Measurements from ENCODE around the gene EHD2. TPM values are rescaled to one million over a fixed set of nuclear protein-coding genes. Genes with fewer than 3 reads are reported as not detected.

The EHD2 gene
- total RNA-seq, 1 experiment from 2014 or later, result 2.9 TPM

GRCh38 chr19:47699360-47699917, 13.8 kb upstream of the EHD2 start:
- TF ChIP-seq EZH2 (IDR thresholded peaks at IDR 0.05; ENCODE audit: borderline replicate concordance, low read depth, low read length, poor library complexity, severe bottlenecking) (no peak), CTCF (conservative IDR thresholded peaks at IDR 0.05; ENCODE audit: low read depth, low read length) (peak; percentile 84)
- Histone ChIP-seq H3K4me3 (ENCODE audit: low read depth, low read length, poor library complexity, severe bottlenecking) (no peak overlapping the region), H3K9me3 (ENCODE audit: low read depth, low read length, poor library complexity, severe bottlenecking) (no peaks in the 10 kb centered on the region), H3K4me1 (ENCODE audit: insufficient read depth, low read length, poor library complexity, severe bottlenecking) (peaks cover 24% of the 10 kb centered on the region), H3K27ac (ENCODE audit: low read depth, low read length, poor library complexity, severe bottlenecking) (no peak overlapping the region), H3K27me3 (replicated peaks; ENCODE audit: insufficient read depth, low read depth, low read length, poor library complexity) (no peaks in the 10 kb centered on the region), H3K36me3 (ENCODE audit: insufficient read depth, low read length, poor library complexity, severe bottlenecking) (peaks cover 17% of the 10 kb centered on the region)
- peak; percentile 42 for DNase-seq (ENCODE audit: low spot score)
- no TSS peak for BruUV-seq (replicated peaks)
- ChIA-PET CTCF (interaction anchor here (1.0 to 1.8 kb wide), 4 partner anchors 14 to 271 kb away, joined by 3 to 9 read pairs (median 4); partner anchors contain the start of gene EHD2), POLR2A (ENCODE audit: low non-redundant PET) (no interaction called here)
- intact Hi-C loops (cut with micrococcal nuclease; ENCODE audit: unreplicated experiment), result loop anchor here (2.0 to 10.0 kb wide), 2 partner anchors 91 to 185 kb away; partner anchors contain the start of genes BICRA and NAPA

- Histone ChIP-seq H3K27me3 (replicated peaks; ENCODE audit: insufficient read depth, low read depth, low read length, poor library complexity) (no peaks in the 10 kb centered on the region), H3K9me3 (ENCODE audit: low read depth, low read length, poor library complexity, severe bottlenecking) (no peaks in the 10 kb centered on the region), H3K4me1 (ENCODE audit: insufficient read depth, low read length, poor library complexity, severe bottlenecking) (peaks cover 24% of the 10 kb centered on the region), H3K36me3 (ENCODE audit: insufficient read depth, low read length, poor library complexity, severe bottlenecking) (peaks cover 17% of the 10 kb centered on the region), H3K4me3 (ENCODE audit: low read depth, low read length, poor library complexity, severe bottlenecking) (no peak overlapping the region), H3K27ac (ENCODE audit: low read depth, low read length, poor library complexity, severe bottlenecking) (no peak overlapping the region)
- intact Hi-C loops (cut with micrococcal nuclease; ENCODE audit: unreplicated experiment), result no loop called here
- BruUV-seq (replicated peaks), result no TSS peak
- POLR2A ChIA-PET (ENCODE audit: low non-redundant PET), result no interaction called here
- CTCF ChIA-PET, result interaction anchor here (0.8 to 1.1 kb wide), 2 partner anchors 12 to 265 kb away, joined by 4 to 5 read pairs; no protein-coding TSS in a partner anchor
- DNase-seq (ENCODE audit: low spot score), result peak; percentile 33
- no peak for TF ChIP-seq CTCF (conservative IDR thresholded peaks at IDR 0.05; ENCODE audit: low read depth, low read length)
- TF ChIP-seq EZH2 (IDR thresholded peaks at IDR 0.05; ENCODE audit: borderline replicate concordance, low read depth, low read length, poor library complexity, severe bottlenecking), result no peak
These were observed 12.1 kb upstream of the EHD2 start for GRCh38 chr19:47700934-47701716.

GRCh38 chr19:47701717-47702552, 11.3 kb upstream of the EHD2 start:
- ChIA-PET CTCF (interaction anchor here (0.6 to 1.1 kb wide), 3 partner anchors 11 to 265 kb away, joined by 4 to 5 read pairs (median 4); no protein-coding TSS in a partner anchor), POLR2A (ENCODE audit: low non-redundant PET) (no interaction called here)
- Histone ChIP-seq H3K27ac (ENCODE audit: low read depth, low read length, poor library complexity, severe bottlenecking) (no peak overlapping the region), H3K4me3 (ENCODE audit: low read depth, low read length, poor library complexity, severe bottlenecking) (no peak overlapping the region), H3K4me1 (ENCODE audit: insufficient read depth, low read length, poor library complexity, severe bottlenecking) (peaks cover 24% of the 10 kb centered on the region), H3K9me3 (ENCODE audit: low read depth, low read length, poor library complexity, severe bottlenecking) (no peaks in the 10 kb centered on the region), H3K36me3 (ENCODE audit: insufficient read depth, low read length, poor library complexity, severe bottlenecking) (peaks cover 17% of the 10 kb centered on the region), H3K27me3 (replicated peaks; ENCODE audit: insufficient read depth, low read depth, low read length, poor library complexity) (no peaks in the 10 kb centered on the region)
- DNase-seq (ENCODE audit: low spot score), result no peak
- TF ChIP-seq EZH2 (IDR thresholded peaks at IDR 0.05; ENCODE audit: borderline replicate concordance, low read depth, low read length, poor library complexity, severe bottlenecking) (no peak), CTCF (conservative IDR thresholded peaks at IDR 0.05; ENCODE audit: low read depth, low read length) (no peak)
- intact Hi-C loops (cut with micrococcal nuclease; ENCODE audit: unreplicated experiment), result no loop called here
- BruUV-seq (replicated peaks), result no TSS peak

All from A673 (cell line).